ENCODE data around the gene GUCA2B. TPM values are rescaled to one million over a fixed set of nuclear protein-coding genes. Genes with fewer than 3 reads are reported as not detected.

Gene GUCA2B
- polyA plus RNA-seq, 1 donor (not counting 4 experiments of a cell fraction or from before 2014, with no cell fraction given) = not detected

DNA sequence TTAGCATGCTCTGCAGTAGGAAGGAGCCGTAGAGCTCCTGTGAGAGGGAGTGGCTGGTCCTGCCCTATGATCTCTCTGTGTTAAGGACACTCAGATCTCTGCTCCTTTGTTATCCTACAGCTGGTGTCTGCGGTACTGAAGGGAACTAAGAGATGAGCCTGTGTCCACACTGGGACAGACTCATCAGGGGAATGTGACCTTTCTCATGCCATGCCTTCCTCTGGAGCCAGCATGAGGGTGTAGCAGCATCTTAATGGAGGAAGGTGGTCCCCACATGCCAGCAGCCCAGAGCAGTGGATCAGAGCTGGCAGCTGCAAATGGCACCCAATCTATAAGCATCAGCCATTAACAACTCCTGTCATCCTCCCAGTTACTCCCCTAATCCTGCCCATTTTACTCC, 24.7 kb upstream of the GUCA2B start:
- no peak overlapping the region for H3K4me3 ChIP-seq (ENCODE audit: control insufficient read depth in 2 of 3, extremely low read depth in 1 of 3, insufficient read depth in 2 of 3, low read depth in 1 of 3, low read length in 3 of 3)
- dilution Hi-C loops (cut with MboI; ENCODE audit: extremely low pct_ligation_motif_present, low sequenced_read_pairs) = no loop called here
- H3K9me3 ChIP-seq (ENCODE audit: control insufficient read depth, low read depth, low read length) = no peaks in the 10 kb centered on the region
- TF ChIP-seq, protein P1, sequence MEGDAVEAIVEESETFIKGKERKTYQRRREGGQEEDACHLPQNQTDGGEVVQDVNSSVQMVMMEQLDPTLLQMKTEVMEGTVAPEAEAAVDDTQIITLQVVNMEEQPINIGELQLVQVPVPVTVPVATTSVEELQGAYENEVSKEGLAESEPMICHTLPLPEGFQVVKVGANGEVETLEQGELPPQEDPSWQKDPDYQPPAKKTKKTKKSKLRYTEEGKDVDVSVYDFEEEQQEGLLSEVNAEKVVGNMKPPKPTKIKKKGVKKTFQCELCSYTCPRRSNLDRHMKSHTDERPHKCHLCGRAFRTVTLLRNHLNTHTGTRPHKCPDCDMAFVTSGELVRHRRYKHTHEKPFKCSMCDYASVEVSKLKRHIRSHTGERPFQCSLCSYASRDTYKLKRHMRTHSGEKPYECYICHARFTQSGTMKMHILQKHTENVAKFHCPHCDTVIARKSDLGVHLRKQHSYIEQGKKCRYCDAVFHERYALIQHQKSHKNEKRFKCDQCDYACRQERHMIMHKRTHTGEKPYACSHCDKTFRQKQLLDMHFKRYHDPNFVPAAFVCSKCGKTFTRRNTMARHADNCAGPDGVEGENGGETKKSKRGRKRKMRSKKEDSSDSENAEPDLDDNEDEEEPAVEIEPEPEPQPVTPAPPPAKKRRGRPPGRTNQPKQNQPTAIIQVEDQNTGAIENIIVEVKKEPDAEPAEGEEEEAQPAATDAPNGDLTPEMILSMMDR (optimal IDR thresholded peaks at IDR 0.05 in 1 of 3, IDR thresholded peaks at IDR 0.05 in 1 of 3, conservative IDR thresholded peaks at IDR 0.05 in 1 of 3; ENCODE audit: extremely low read depth in 1 of 3, insufficient read depth in 2 of 3, low read length in 3 of 3) = no peak
- FAIRE-seq (no peak), DNase-seq (ENCODE audit: low read depth, low spot score) (no peak)
- H3K9me1 ChIP-seq (ENCODE audit: control insufficient read depth, extremely low read depth, insufficient read depth, low read length) = no peaks in the 10 kb centered on the region
- H2AFZ ChIP-seq (ENCODE audit: control insufficient read depth, low read length) = no peak overlapping the region
- no peaks in the 10 kb centered on the region for H3K36me3 ChIP-seq (ENCODE audit: control insufficient read depth in 2 of 2, extremely low read depth in 1 of 2, insufficient read depth in 2 of 2, low read length in 2 of 2)
- H3K79me2 ChIP-seq (ENCODE audit: control insufficient read depth, insufficient read depth, low read length) = no peaks in the 10 kb centered on the region
- H3K9ac ChIP-seq (ENCODE audit: control insufficient read depth, extremely low read depth, insufficient read depth, low read length) = no peak overlapping the region
- no peaks in the 10 kb centered on the region for H4K20me1 ChIP-seq (ENCODE audit: control insufficient read depth, extremely low read depth, insufficient read depth, low read length)
- peaks cover 5% of the 10 kb centered on the region for H3K27me3 ChIP-seq (ENCODE audit: control insufficient read depth, extremely low read depth, insufficient read depth, low read length)
- H3K27ac ChIP-seq (ENCODE audit: control insufficient read depth, insufficient read depth, low read length) = no peak overlapping the region
- no peaks in the 10 kb centered on the region for H3K4me1 ChIP-seq (ENCODE audit: control insufficient read depth, extremely low read depth, insufficient read depth, low read length)
- H3K4me2 ChIP-seq (ENCODE audit: control insufficient read depth, extremely low read depth, insufficient read depth, low read depth, low read length) = no peak overlapping the region

- no peaks in the 10 kb centered on the region for H3K9me3 ChIP-seq (ENCODE audit: control insufficient read depth, low read depth, low read length)
- H3K79me2 ChIP-seq (ENCODE audit: control insufficient read depth, insufficient read depth, low read length) = no peaks in the 10 kb centered on the region
- dilution Hi-C loops (cut with MboI; ENCODE audit: extremely low pct_ligation_motif_present, low sequenced_read_pairs) = no loop called here
- no peak overlapping the region for H2AFZ ChIP-seq (ENCODE audit: control insufficient read depth, low read length)
- no peak for FAIRE-seq
- no peaks in the 10 kb centered on the region for H3K36me3 ChIP-seq (ENCODE audit: control insufficient read depth in 2 of 2, extremely low read depth in 1 of 2, insufficient read depth in 2 of 2, low read length in 2 of 2)
- H3K27me3 ChIP-seq (ENCODE audit: control insufficient read depth, extremely low read depth, insufficient read depth, low read length) = peaks cover 5% of the 10 kb centered on the region
- no peaks in the 10 kb centered on the region for H3K4me1 ChIP-seq (ENCODE audit: control insufficient read depth, extremely low read depth, insufficient read depth, low read length)
- H3K4me3 ChIP-seq (ENCODE audit: control insufficient read depth in 2 of 3, extremely low read depth in 1 of 3, insufficient read depth in 2 of 3, low read depth in 1 of 3, low read length in 3 of 3) = no peak overlapping the region
- H3K9ac ChIP-seq (ENCODE audit: control insufficient read depth, extremely low read depth, insufficient read depth, low read length) = no peak overlapping the region
- TF ChIP-seq, protein P1 (optimal IDR thresholded peaks at IDR 0.05 in 1 of 3, IDR thresholded peaks at IDR 0.05 in 1 of 3, conservative IDR thresholded peaks at IDR 0.05 in 1 of 3; ENCODE audit: extremely low read depth in 1 of 3, insufficient read depth in 2 of 3, low read length in 3 of 3) = no peak
- no peak for TF ChIP-seq EZH2 (IDR thresholded peaks at IDR 0.05; ENCODE audit: low read length)
- no peak for DNase-seq (ENCODE audit: low read depth, low spot score)
- H4K20me1 ChIP-seq (ENCODE audit: control insufficient read depth, extremely low read depth, insufficient read depth, low read length) = no peaks in the 10 kb centered on the region
- no peaks in the 10 kb centered on the region for H3K9me1 ChIP-seq (ENCODE audit: control insufficient read depth, extremely low read depth, insufficient read depth, low read length)
- H3K4me2 ChIP-seq (ENCODE audit: control insufficient read depth, extremely low read depth, insufficient read depth, low read depth, low read length) = no peak overlapping the region
- no peak overlapping the region for H3K27ac ChIP-seq (ENCODE audit: control insufficient read depth, insufficient read depth, low read length)
Observed at GRCh38 chr1:42128964-42129363, 24.2 kb upstream of the GUCA2B start.

Measured in keratinocyte (primary cell).